HG03378 (cell line): ENCODE measurements around the gene CSHL1.
"Not testable (repeated sequence)": the region's sequence is repeated elsewhere in the genome, so short reads cannot be mapped to it uniquely, and the experiment has no call there.

ENCODE experiments used
- ATAC-seq: cut with Tn5 transposase; IDR thresholded peaks from one replicate; pipeline ENCODE4 v1.9.1; 2021; ENCODE audit warnings: mild to moderate bottlenecking, moderate library complexity; ENCODE audit not compliant: unreplicated experiment

The CSHL1 gene

DNA sequence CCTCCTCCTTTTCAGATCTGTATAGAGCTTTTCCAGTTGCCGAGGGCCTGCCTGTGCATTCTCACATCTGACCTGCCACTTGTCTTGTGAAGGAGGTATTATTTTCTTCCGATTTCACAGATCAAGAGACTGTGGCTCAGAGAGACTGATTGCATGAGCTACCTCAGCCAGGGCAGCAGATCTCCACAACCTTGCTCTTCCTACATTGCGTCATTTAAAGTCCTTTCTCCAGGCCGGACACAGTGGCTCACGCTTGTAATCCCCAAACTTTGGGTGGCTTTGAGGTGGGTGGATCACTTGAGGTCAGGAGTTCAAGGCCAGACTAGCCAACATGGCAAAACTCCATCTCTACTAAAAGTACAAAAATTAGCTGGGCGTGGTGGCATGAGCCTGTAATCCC lies 9.0 kb upstream of the CSHL1 start:
- not testable (repeated sequence) for ATAC-seq

DNA sequence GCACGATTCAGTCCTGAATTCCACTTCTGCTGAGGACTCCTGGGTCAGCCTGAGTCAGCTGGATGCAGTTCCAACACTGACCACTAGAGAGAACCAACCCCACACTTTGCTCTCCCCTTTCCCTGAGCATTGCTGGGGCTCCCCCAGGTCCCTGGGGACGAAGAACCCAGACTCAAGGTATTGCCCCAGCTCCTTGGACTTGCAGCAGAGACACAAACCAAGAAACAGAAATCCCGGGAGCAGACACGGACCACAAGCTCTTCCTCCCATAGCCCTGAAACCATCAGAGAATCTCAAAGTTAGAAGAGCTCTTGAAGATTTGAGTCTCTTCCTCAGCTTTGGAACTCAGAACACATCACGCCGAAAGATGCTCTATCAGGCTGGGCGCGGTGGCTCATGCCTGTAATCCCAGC lies 8.3 kb upstream of the CSHL1 start:
- peak; percentile 50 for ATAC-seq

DNA sequence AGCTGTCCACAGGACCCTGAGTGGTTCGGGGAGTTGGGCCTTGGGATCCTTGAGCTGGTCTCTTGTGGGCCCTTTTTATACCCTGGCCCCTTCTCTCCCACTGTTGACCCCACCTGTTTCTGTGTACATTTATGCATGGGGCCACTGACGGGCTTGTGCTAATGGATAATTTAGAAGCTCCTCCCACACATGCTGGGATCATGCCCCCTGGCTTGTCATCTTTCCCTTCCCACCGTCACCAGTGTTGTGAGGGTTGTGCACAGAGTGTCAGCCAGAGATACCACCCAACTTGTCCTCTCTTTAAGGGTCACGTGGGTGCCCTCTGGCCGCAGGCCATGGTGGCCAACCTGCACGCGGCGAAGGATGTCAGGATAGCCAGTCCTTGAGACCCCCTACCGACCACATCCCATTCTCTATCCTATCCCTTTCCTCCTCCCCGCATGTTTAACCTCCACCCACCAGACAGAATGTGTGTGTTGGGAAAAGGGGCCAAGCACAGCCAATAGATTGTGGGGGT lies 7.8 kb upstream of the CSHL1 start, which contains the start of gene GH1:
TSS of gene GH1 (minus strand) at position 51 of the 517 bp plus-strand sequence. CDS start 63 bp downstream, outside the sequence.
- not testable (repeated sequence) for ATAC-seq

DNA sequence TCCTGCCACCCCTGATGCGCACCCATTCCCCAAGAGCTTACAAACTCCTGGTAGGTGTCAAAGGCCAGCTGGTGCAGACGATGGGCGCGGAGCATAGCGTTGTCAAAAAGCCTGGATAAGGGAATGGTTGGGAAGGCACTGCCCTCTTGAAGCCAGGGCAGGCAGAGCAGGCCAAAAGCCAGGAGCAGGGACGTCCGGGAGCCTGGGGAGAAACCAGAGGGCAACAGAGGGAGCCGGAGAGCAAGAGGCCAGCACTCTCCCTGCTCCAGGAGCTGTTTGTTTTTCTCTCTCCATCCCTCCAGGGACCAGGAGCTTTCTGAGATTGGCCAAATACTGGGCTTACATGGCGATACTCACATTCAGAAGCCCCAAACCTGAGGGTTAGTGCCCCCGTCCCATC lies 7.2 kb upstream of the CSHL1 start:
- no peak for ATAC-seq

DNA sequence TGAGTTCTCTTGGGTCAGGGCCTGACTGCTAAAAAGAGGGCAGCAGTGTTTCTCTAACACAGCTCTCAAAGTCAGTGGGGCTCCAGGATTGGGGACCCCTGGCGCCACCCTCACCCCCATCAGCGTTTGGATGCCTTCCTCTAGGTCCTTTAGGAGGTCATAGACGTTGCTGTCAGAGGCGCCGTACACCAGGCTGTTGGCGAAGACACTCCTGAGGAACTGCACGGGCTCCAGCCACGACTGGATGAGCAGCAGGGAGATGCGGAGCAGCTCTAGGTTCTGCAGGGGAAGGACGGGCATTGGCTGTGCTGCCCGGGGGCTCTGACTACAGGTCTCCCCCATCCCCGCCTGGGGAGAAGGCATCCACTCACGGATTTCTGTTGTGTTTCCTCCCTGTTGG lies 6.6 kb upstream of the CSHL1 start:
- no peak for ATAC-seq

DNA sequence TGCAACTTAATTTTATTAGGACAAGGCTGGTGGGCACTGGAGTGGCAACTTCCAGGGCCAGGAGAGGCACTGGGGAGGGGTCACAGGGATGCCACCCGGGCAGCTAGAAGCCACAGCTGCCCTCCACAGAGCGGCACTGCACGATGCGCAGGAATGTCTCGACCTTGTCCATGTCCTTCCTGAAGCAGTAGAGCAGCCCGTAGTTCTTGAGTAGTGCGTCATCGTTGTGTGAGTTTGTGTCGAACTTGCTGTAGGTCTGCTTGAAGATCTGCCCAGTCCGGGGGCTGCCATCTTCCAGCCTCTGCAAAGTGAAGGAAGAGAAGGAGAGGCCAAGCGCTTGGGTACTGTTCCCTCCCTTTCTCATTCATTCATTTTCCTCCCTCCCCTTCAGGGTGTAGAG lies 6.1 kb upstream of the CSHL1 start:
- ATAC-seq = not testable (repeated sequence)

DNA sequence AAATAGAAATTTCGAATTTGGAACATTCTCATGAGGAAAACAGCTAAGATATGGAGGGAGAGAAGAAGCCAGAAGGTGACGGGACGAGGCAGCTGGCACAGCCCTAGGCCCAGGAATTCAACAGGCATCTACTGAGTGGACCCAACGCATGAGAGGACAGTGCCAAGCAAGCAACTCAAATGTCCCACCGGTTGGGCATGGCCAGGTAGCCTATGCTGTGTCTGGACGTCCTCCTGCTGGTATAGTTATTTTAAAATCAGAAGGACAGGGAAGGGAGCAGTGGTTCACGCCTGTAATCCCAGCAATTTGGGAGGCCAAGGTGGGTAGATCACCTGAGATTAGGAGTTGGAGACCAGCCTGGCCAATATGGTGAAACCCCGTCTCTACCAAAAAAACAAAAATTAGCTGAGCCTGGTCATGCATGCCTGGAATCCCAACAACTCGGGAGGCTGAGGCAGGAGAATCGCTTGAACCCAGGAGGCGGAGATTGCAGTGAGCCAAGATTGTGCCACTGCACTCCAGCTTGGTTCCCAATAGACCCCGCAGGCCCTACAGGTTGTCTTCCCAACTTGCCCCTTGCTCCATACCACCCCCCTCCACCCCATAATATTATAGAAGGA lies 5.6 kb upstream of the CSHL1 start:
- no peak for ATAC-seq

DNA sequence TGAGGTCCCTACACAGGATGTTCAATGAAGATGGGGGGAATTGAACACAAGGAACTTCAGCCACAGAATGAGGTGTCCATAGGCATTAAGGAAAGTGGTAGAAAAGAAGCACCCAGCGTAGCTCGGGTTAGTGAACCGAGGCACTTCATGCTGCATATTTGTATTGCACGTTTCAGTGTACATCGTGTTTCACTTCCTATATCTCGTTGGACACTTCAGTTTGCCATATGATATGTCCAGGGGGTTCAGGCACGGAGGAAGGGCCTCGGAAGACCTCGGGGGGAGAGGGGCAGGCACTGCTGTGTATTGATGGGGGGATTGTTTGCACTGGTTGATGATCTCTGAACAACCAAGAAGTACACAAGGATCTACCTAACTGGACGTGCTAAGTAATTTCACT lies 4.7 kb upstream of the CSHL1 start:
- not testable (repeated sequence) for ATAC-seq

DNA sequence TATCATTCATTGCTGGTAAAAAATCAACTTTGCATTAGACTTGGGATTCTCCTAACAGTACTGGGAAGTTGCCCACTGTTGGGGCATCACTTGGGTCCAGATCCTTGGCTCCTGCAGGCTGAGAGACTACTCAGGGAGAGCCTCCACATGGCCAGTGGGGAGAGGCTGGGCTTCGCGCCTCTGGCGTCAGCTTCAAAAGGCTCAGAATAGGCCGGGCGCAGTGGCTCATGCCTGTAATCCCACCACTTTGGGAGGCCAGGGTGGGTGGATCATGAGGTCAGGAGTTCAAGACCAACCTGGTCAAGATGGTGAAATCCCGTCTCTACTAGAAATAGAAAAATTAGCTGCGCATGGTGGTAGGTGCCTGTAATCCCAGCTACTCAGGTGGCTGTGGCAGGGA lies 3.4 kb upstream of the CSHL1 start:
- no peak for ATAC-seq

DNA sequence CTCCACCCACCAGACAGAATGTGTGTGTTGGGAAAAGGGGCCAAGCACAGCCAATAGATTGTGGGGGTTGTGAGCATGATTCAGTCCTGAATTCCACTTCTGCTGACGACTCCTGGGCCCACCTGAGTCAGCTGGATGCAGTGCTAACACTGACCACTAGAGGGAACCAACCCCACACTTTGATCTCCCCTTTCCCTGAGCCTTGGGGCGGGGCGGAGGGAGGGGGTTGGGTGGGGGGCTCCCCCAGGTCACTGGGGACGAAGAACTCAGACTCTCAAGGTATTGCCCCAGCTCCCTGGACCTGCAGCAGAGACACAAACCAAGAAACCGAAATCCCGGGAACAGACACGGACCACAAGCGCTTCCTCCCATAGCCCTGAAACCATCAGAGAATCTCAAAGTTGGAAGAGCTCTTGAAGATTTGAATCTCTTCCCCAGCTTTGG lies 621 bp upstream of the CSHL1 start:
- ATAC-seq = no peak

DNA sequence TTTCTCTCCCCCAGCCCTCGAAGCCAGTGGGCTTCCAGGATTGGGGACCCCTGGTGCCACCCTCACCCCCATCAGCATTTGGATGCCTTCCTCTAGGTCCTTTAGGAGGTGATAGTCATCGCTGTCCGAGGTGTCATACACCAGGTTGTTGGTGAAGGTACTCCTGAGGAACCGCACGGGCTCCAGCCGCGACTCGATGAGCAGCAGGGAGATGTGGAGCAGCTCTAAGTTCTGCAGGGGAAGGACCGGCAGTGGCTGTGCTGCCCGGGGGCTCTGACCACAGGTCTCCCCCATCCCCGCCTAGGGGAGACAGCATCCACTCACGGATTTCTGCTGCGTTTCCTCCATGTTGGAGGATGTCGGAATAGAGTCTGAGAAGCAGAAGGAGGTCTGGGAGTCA lies 962 bp downstream of the CSHL1 start:
- ATAC-seq = no peak

DNA sequence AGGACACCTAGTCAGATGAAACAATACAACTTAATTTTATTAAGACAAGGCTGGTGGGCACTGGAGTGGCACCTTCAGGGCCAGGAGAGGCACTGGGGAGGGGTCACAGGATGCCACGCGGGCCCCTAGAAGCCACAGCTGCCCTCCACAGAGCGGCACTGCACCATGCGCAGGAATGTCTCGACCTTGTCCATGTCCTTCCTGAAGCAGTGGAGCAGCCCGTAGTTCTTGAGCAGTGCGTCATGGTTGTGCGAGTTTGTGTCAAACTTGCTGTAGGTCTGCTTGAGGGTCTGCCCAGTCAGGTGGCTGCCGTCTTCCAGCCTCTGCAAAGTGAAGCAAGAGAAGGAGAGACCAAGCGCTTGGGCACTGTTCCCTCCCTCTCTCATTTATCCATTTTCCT lies 1.5 kb downstream of the CSHL1 start:
- ATAC-seq = not testable (repeated sequence)

DNA sequence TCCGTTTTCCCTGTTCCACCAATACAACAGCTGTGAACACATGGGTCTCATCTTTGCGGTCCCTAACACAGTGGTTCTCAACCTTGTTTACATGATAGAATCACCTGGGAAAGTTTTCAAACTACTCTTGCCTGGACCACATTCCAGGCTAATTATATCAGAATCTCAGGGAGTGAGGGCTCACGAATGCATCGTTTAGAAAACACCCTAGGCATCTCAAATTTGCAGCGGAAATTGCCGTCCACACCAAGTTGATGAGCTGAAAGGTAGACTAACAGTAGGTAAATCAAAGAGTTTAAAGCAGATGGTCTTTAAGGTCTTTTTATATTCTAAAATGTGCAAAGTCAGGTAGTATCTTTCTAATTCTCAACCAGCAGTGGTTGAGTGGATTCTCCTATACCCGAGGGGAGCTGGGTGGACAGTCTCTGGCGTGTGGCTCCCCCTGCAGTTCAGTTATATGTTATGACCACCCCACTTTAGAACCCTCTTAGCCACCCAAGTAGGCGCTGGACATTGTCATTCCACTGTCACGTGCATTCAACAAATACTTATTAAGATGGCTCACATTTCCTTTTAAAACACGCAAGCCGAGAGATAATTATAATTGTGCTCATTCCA lies 3.8 kb downstream of the CSHL1 start:
- not testable (repeated sequence) for ATAC-seq

DNA sequence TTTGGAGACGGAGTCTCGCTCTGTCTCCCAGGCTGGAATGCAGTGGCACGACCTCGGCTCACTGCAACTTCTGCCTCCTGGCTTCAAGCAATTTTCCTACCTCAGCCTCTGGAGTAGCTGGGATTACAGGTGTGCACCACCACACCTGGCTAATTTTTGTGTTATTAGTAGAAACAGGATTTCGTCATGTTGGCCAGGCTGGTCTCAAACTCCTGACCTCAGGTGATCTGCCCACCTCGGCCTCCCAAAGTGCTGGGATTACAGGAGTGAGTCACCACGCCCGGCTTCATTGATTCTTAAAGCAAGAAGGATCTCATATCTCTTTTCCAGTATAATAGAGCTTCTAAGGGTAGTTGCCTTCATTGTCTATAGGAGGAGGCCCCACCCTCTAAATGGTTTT lies 6.3 kb downstream of the CSHL1 start:
- not testable (repeated sequence) for ATAC-seq

DNA sequence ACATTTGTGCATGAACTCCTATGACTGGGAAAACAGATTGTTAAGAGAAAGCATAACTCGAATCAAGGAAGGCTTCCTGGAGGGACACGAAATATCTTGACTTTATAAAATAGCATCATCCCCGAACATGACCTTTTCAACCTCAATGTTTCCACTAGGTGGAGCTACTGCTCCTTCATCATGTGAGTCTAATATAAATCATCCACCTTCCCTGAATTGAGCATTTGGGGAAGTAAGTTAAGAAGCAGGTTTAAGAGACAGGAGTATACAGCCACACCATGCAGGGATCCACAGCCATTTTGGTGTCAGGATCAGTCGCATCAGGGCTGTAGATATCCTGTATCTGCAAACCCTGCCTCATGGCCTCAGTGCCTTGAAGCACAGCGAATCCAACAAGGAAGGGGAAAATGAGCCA lies 7.3 kb downstream of the CSHL1 start:
- not testable (repeated sequence) for ATAC-seq

DNA sequence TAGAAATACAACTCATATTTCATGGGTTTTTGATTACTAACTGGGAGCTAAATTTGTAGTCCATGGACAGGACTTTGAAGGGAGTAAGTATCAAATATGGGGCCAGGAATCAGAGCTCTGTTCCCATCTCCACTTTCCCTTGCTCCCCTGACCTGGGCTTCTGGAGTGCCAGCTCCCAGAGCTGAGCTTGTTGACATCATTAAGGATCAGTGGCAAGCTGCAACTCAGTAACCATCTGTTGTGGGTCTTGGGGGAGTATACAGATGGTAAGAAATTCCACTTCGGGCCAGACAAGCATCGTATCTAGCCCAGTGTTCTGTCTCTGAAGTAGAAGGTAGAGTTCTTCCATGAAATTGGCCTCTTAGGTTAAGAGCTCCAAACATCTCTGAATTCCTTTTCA lies 9.1 kb downstream of the CSHL1 start:
- ATAC-seq = not testable (repeated sequence)

DNA sequence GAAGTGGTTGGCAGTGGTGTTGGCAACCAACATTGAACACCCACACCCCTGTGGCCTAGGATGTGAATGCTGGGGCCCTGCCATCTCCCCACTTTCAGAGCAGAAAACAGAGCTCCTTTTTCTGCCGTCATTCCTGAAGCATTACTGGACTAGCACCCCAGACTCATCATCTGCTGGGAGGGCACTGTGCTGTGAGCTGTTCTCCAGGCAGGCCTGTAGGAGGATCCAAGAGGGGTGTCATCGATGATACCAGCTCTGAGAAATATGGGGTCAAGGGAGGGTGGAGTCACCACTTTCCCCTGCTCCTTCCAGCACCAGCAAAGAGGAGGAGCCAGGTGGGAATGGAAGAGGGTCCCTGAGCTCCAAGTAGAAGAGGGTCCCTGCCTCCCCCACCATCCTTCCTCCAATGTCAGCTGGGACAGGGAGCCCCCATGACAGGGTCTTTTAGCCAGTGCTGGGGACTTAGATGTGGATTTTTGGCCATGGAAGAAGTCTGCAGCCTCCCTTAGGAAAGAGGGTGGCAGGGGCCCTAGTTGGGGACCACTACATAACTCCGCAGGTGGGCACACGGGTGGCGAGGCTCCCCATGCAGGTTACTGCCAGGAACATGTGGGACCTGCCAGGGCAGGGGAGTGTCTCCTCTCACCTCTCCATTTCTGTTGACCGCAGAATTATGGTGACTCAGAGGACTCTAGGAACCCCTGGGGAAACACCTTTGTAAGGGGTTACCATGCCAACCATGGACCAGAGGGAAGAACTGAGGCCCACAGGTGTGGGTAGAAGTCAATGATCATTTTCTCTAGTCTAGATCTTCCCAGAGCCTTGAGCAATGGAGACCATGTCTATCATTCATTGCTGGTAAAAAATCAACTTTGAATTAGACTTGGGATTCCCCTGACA lies 11.9 kb downstream of the CSHL1 start:
- ATAC-seq = not testable (repeated sequence)

DNA sequence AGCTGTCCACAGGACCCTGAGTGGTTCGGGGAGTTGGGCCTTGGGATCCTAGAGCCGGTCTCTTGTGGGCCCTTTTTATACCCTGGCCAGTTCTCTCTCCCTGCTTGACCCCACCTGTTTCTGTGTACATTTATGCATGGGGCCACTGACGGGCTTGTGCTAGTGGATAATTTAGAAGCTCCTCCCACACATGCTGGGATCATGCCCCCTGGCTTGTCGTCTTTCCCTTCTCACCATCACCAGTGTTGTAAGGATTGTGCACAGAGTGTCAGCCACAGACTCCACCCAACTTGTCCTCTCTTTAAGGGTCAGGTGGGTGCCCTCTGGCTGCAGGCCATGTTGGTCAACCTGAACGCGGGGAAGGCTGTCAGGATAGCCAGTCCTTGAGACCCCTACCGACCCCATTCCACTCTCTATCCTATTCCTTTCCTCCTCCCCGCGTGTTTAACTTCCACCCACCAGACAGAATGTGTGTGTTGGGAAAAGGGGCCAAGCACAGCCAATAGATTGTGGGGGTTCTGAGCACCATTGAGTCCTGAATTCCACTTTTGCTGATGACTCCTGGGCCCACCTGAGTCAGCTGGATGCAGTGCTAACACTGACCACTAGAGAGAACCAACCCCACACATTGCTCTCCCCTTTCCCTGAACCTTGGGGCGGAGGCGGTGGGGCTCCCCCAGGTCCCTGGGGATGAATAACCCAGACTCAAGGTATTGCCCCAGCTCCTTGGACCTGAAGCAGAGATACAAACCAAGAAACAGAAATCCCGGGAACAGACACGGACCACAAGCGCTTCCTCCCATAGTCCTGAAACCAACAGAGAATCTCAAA lies 14.3 kb downstream of the CSHL1 start, which contains the start of gene CSH1:
TSS of gene CSH1 (minus strand) at position 51 of the 831 bp plus-strand sequence. CDS start 63 bp downstream, outside the sequence.
- ATAC-seq = not testable (repeated sequence)

DNA sequence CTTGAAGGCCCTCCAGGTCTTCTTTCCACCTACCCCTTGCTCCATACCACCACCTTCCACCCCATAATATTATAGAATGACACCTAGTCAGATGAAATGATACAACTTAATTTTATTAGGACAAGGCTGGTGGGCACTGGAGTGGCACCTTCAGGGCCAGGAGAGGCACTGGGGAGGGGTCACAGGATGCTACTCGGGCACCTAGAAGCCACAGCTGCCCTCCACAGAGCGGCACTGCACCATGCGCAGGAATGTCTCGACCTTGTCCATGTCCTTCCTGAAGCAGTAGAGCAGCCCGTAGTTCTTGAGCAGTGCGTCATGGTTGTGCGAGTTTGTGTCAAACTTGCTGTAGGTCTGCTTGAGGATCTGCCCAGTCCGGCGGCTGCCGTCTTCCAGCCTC lies 16.2 kb downstream of the CSHL1 start:
- not testable (repeated sequence) for ATAC-seq

DNA sequence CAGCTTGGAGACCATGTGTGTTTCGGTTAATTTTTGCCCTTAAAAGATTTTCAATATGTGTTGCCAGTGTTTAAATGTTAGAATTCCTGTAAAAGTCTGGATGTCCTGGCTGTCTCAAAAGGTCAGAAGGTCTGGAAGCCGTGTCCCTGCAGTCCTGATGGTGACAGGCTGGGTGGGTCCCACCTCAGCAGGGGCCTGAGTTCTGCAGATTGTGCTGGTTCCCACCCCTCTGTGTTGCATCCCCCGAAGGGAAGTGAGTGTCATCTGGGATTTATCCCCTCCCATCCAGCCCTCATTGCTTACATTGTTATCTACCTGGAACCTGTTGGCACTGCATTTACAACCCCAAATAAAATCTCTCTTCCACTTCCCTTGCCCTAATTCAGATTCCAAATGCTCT lies 17.0 kb downstream of the CSHL1 start:
- not testable (repeated sequence) for ATAC-seq
